ENCODE measurements around the gene OOSP4A. TPM values are rescaled to one million over a fixed set of nuclear protein-coding genes. Genes with fewer than 3 reads are reported as not detected.
"Not testable (repeated sequence)": the region's sequence is repeated elsewhere in the genome, so short reads cannot be mapped to it uniquely, and the experiment has no call there.

The OOSP4A gene
- total RNA-seq, 2 donors from 2014 or later: not detected

GRCh38 chr11:59967677-59968394 lies 4.0 kb downstream of the OOSP4A start:
- intact Hi-C loops (cut with DNase I, micrococcal nuclease): no loop called here
- DNase-seq (no peak), ATAC-seq (no peak)

- intact Hi-C loops (cut with DNase I, micrococcal nuclease): no loop called here
- ATAC-seq: no peak
Measured at GRCh38 chr11:59968395-59968783, 4.6 kb downstream of the OOSP4A start.

GRCh38 chr11:59973097-59973496 lies 9.3 kb downstream of the OOSP4A start:
- intact Hi-C loops (cut with DNase I, micrococcal nuclease): no loop called here
- ATAC-seq (peak; percentile 41), DNase-seq (no peak)

More at GRCh38 chr11:59968395-59968783, 4.6 kb downstream of the OOSP4A start:
- no peak for DNase-seq

GRCh38 chr11:59981106-59981770 lies 17.4 kb downstream of the OOSP4A start:
- no peak for DNase-seq
- ATAC-seq: no peak
- intact Hi-C loops (cut with DNase I, micrococcal nuclease): no loop called here

GRCh38 chr11:59982037-59982436 lies 18.2 kb downstream of the OOSP4A start:
- intact Hi-C loops (cut with DNase I, micrococcal nuclease); ATAC-seq: not testable (repeated sequence)

GRCh38 chr11:59983212-59983611 lies 19.4 kb downstream of the OOSP4A start:
- no peak for DNase-seq
- no peak for ATAC-seq
- intact Hi-C loops (cut with DNase I, micrococcal nuclease): no loop called here

More at GRCh38 chr11:59982037-59982436, 18.2 kb downstream of the OOSP4A start:
- not testable (repeated sequence) for DNase-seq

GRCh38 chr11:59984368-59984767 lies 20.5 kb downstream of the OOSP4A start:
- ATAC-seq (no peak), DNase-seq (no peak)
- intact Hi-C loops (cut with DNase I, micrococcal nuclease): no loop called here

GRCh38 chr11:59990421-59990820 lies 26.6 kb downstream of the OOSP4A start:
- no peak for DNase-seq
- ATAC-seq: no peak
- intact Hi-C loops (cut with DNase I, micrococcal nuclease): no loop called here

- intact Hi-C loops (cut with DNase I, micrococcal nuclease): no loop called here
- DNase-seq (no peak), ATAC-seq (no peak)
Measured at GRCh38 chr11:59992425-59992824, 28.6 kb downstream of the OOSP4A start.

- intact Hi-C loops (cut with DNase I, micrococcal nuclease): no loop called here
- ATAC-seq (no peak), DNase-seq (no peak)
Measured at GRCh38 chr11:59997800-59998199, 34.0 kb downstream of the OOSP4A start.

- ATAC-seq: peak; percentile 31
- intact Hi-C loops (cut with DNase I, micrococcal nuclease): no loop called here
- no peak for DNase-seq
Measured at GRCh38 chr11:59999691-60000090, 35.9 kb downstream of the OOSP4A start.

GRCh38 chr11:60003729-60004128 lies 39.9 kb downstream of the OOSP4A start:
- ATAC-seq: no peak
- intact Hi-C loops (cut with DNase I, micrococcal nuclease): no loop called here
- no peak for DNase-seq

GRCh38 chr11:60005360-60005759 lies 41.5 kb downstream of the OOSP4A start:
- ATAC-seq: no peak
- intact Hi-C loops (cut with DNase I, micrococcal nuclease): no loop called here
- no peak for DNase-seq

GRCh38 chr11:60016881-60017280 lies 53.0 kb downstream of the OOSP4A start, which contains the start of gene OOSP4B:
OOSP4B (plus strand) TSS chr11:60017181.
- no peak for DNase-seq
- no peak for ATAC-seq
- intact Hi-C loops (cut with DNase I, micrococcal nuclease): no loop called here

- no peak for DNase-seq
- intact Hi-C loops (cut with DNase I, micrococcal nuclease): no loop called here
- ATAC-seq: no peak
Measured at GRCh38 chr11:60018058-60018457, 54.2 kb downstream of the OOSP4A start.

Other genes starting within 250 kb of the OOSP4A start
- 100 to 1,000 TPM in 1 of 2 donors, 10 to 100 TPM in 1; 83.8 to 133 TPM for gene STX3, start 208.7 kb upstream of the OOSP4A start, total RNA-seq
- 10 to 100 TPM; 48.5 to 52.3 TPM for gene MRPL16, start 153.3 kb upstream of the OOSP4A start, total RNA-seq
- gene CBLIF, start 118.5 kb upstream of the OOSP4A start, total RNA-seq: under 1 TPM in 1 of 2 donors, not detected in 1; 0.31 TPM
- not detected for gene TCN1, start 97.5 kb upstream of the OOSP4A start, total RNA-seq
- under 1 TPM in 1 of 2 donors, not detected in 1; 0.46 TPM for gene OOSP3, start 85.3 kb upstream of the OOSP4A start, total RNA-seq
- under 1 TPM in 1 of 2 donors, not detected in 1; 0.37 TPM for gene OOSP1, start 25.6 kb upstream of the OOSP4A start, total RNA-seq
- not detected for gene OOSP4B, start 53.1 kb downstream of the OOSP4A start, total RNA-seq
- not detected for gene OOSP2, start 76.4 kb downstream of the OOSP4A start, total RNA-seq
- not detected for gene MS4A3, start 92.6 kb downstream of the OOSP4A start, total RNA-seq
- gene MS4A2, start 124.6 kb downstream of the OOSP4A start, total RNA-seq: 1 to 10 TPM in 1 of 2 donors, under 1 TPM in 1; 0.55 to 2.9 TPM
- 10 to 100 TPM; 20.2 to 57.3 TPM for gene MS4A6A, start 219.1 kb downstream of the OOSP4A start, total RNA-seq

Measured in left colon (tissue), 2 donors.